SK-N-MC (cell line): ENCODE results near the gene COMMD1.

Experiments
- EZH2 ChIP-seq: fragments of 200-600 bp; sonication (generic); IDR thresholded peaks from one replicate; pipeline ENCODE4 v1.6.1; 2017; ENCODE audit warnings: antibody characterized with exemption
- FOXP2 ChIP-seq: optimal IDR thresholded peaks from 2 replicates; pipeline ENCODE3; 2011; ENCODE audit warnings: mild to moderate bottlenecking, moderate library complexity; ENCODE audit not compliant: insufficient read depth; ENCODE audit errors: extremely low read length, control extremely low read depth
- POLR2AphosphoS5 ChIP-seq: IDR thresholded peaks from 2 replicates; pipeline ENCODE4 v1.6.1; 2012; ENCODE audit warnings: mild to moderate bottlenecking, low read depth, low read length, borderline replicate concordance

DNA sequence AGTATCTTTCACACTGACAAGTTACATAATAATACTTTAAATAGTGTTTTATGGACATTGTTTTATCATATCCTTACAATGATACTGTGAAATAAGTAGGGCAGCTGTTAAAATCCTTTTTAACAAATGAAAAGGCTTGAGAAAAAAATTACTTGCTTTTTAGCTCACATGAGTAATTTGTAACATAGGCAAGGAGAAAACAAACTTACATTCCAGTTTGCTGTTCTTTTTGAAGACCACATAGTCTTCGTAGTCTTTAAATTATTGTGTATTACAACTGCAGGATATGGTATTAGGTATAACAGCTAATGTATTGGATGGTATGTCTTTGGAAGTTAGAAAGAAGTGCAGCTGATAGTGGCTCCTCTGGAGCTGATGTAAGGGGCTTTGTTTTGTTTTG, 130.8 kb downstream of the COMMD1 start:
- TF ChIP-seq POLR2AphosphoS5 (no peak), EZH2 (no peak), FOXP2 (no peak)
